Measurements from ENCODE around the gene RAD51AP1. TPM values are rescaled to one million over a fixed set of nuclear protein-coding genes. Genes with fewer than 3 reads are reported as not detected.

The RAD51AP1 gene
- total RNA-seq, 1 donor from 2014 or later, result 3.8 TPM

- DNase-seq (ENCODE audit: low spot score), result no peak
- TF ChIP-seq CTCF (IDR thresholded peaks at IDR 0.05), result no peak
- Mint-ChIP-seq H3K4me1 (ENCODE audit: low read depth) (no peaks in the 10 kb centered on the region), H3K4me3 (ENCODE audit: unreplicated experiment) (no peak overlapping the region), H3K27ac (ENCODE audit: unreplicated experiment) (no peak overlapping the region), H3K9me3 (ENCODE audit: low read depth) (peaks cover 2% of the 10 kb centered on the region), H3K36me3 (ENCODE audit: low read depth) (no peaks in the 10 kb centered on the region), H3K27me3 (ENCODE audit: low read depth) (peaks cover 12% of the 10 kb centered on the region)
Measured at GRCh38 chr12:4591180-4591687, 52.5 kb downstream of the RAD51AP1 start.

- no peak for TF ChIP-seq CTCF (IDR thresholded peaks at IDR 0.05)
- no peaks in the 10 kb centered on the region for H3K36me3 Mint-ChIP-seq (ENCODE audit: low read depth)
- no peak for DNase-seq (ENCODE audit: low spot score)
- no peaks in the 10 kb centered on the region for H3K9me3 Mint-ChIP-seq (ENCODE audit: low read depth)
- no peak overlapping the region for H3K4me3 Mint-ChIP-seq (ENCODE audit: unreplicated experiment)
- peaks cover 13% of the 10 kb centered on the region for H3K27me3 Mint-ChIP-seq (ENCODE audit: low read depth)
- no peak overlapping the region for H3K27ac Mint-ChIP-seq (ENCODE audit: unreplicated experiment)
- no peaks in the 10 kb centered on the region for H3K4me1 Mint-ChIP-seq (ENCODE audit: low read depth)
Measured at GRCh38 chr12:4595881-4596280, 57.2 kb downstream of the RAD51AP1 start.

GRCh38 chr12:4603421-4603820, 64.7 kb downstream of the RAD51AP1 start:
- Mint-ChIP-seq H3K4me1 (ENCODE audit: low read depth) (peaks cover 26% of the 10 kb centered on the region), H3K27me3 (ENCODE audit: low read depth) (peaks cover 28% of the 10 kb centered on the region), H3K9me3 (ENCODE audit: low read depth) (no peaks in the 10 kb centered on the region), H3K4me3 (ENCODE audit: unreplicated experiment) (no peak overlapping the region), H3K36me3 (ENCODE audit: low read depth) (no peaks in the 10 kb centered on the region), H3K27ac (ENCODE audit: unreplicated experiment) (no peak overlapping the region)
- no peak for TF ChIP-seq CTCF (IDR thresholded peaks at IDR 0.05)
- no peak for DNase-seq (ENCODE audit: low spot score)

GRCh38 chr12:4603946-4604345, 65.3 kb downstream of the RAD51AP1 start:
- no peaks in the 10 kb centered on the region for H3K9me3 Mint-ChIP-seq (ENCODE audit: low read depth)
- H3K27me3 Mint-ChIP-seq (ENCODE audit: low read depth), result peaks cover 28% of the 10 kb centered on the region
- H3K4me1 Mint-ChIP-seq (ENCODE audit: low read depth), result peaks cover 26% of the 10 kb centered on the region
- no peak for TF ChIP-seq CTCF (IDR thresholded peaks at IDR 0.05)
- no peak overlapping the region for H3K4me3 Mint-ChIP-seq (ENCODE audit: unreplicated experiment)
- no peaks in the 10 kb centered on the region for H3K36me3 Mint-ChIP-seq (ENCODE audit: low read depth)
- no peak for DNase-seq (ENCODE audit: low spot score)
- no peak overlapping the region for H3K27ac Mint-ChIP-seq (ENCODE audit: unreplicated experiment)

GRCh38 chr12:4604684-4605193, 66.0 kb downstream of the RAD51AP1 start:
- no peaks in the 10 kb centered on the region for H3K36me3 Mint-ChIP-seq (ENCODE audit: low read depth)
- H3K4me3 Mint-ChIP-seq (ENCODE audit: unreplicated experiment), result peak overlapping the region; percentile 99
- peak overlapping the region; percentile 90 for H3K27ac Mint-ChIP-seq (ENCODE audit: unreplicated experiment)
- peaks cover 26% of the 10 kb centered on the region for H3K4me1 Mint-ChIP-seq (ENCODE audit: low read depth)
- peak; percentile 98 for TF ChIP-seq CTCF (IDR thresholded peaks at IDR 0.05)
- no peaks in the 10 kb centered on the region for H3K9me3 Mint-ChIP-seq (ENCODE audit: low read depth)
- no peak for DNase-seq (ENCODE audit: low spot score)
- peaks cover 28% of the 10 kb centered on the region for H3K27me3 Mint-ChIP-seq (ENCODE audit: low read depth)

Measured in chondrocyte (in vitro differentiated cells).